A549 treated with dexamethasone at 1 μM for 4 hours (cell line): ENCODE data around the gene TRNT1. TPM values are rescaled to one million over a fixed set of nuclear protein-coding genes. Genes with fewer than 3 reads are reported as not detected.

Experiments used
- total RNA-seq: library from RNA; stranded (reverse); fragments of 200-300 nt; extraction: Qiagen RNA extraction; gene quantifications from 5 replicates; pipeline ENCODE4 v1.2.3, GENCODE V29; 2022

The TRNT1 gene
- total RNA-seq: 27.5 to 30.8 TPM (median 28.6 TPM) in 5 replicates

GRCh38 chr3:3126477-3127431, at the start of gene TRNT1:
TRNT1 (plus strand) TSS chr3:3126940; CDS start chr3:3129041, 2,101 bp downstream.

GRCh38 chr3:3110299-3110630, 16.5 kb upstream of the TRNT1 start, which contains the start of gene IL5RA:
IL5RA (minus strand) TSS chr3:3110374; CDS start chr3:3104984, 5,390 bp downstream.

GRCh38 chr3:3179407-3180094, 52.8 kb downstream of the TRNT1 start, which contains the start of gene CRBN:
CRBN (minus strand) TSS chr3:3179691; CDS start chr3:3179687, 4 bp downstream.

Other genes starting within 250 kb of the TRNT1 start
- not detected in 5 replicates for gene IL5RA, start 16.6 kb upstream of the TRNT1 start, total RNA-seq
- 23.9 to 27.2 TPM (median 25.4 TPM) in 5 replicates for gene CRBN, start 52.8 kb downstream of the TRNT1 start, total RNA-seq